Measurements from ENCODE around the gene ZNF277. TPM values are rescaled to one million over a fixed set of nuclear protein-coding genes. Genes with fewer than 3 reads are reported as not detected.
"Not testable (repeated sequence)": the region's sequence is repeated elsewhere in the genome, so short reads cannot be mapped to it uniquely, and the experiment has no call there.

ZNF277 gene
- polyA plus RNA-seq, 2 of the 4 experiments (the other 2 are of a cell fraction) = 23.4 to 31.9 TPM

DNA sequence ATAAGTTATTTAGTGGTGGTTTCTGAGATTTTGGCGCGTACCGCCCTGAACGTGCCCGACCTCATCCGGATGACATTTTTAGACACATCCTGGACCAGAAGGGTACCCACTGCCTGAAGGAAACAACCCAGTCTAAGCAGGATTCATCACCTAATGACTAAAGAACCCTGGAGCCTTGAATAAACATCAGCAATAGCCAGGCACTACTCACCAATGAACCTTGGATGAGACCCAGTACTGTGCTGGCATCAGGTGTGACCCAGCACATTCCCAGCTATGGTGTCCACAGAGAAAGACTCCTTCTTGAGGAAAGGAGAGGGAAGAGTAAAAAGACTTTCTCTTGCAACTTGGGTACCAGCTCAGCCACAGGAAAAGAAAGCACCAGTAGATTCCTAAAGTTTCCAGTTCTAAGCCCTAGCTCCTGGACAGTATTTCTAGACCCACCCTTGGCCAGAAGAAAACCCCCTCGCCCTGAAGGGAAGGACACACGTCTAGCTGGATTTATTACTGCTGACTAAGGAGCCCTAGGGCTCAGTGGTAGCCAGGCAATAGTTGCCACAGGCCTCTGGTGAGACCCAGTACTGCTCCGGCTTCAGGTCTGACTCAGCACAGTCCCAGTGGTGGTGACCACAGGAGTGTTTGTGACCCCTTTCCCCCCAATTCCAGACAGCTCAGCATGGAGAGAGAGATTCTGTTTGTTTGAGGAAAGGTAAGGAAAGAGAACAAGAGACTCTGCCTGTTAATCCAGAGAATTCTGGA, 32.5 kb downstream of the ZNF277 start:
- POLR2A ChIA-PET = interaction anchor here (1.5 kb wide), 1 partner anchor 211 kb away, joined by 3 read pairs; the partner anchor contains the start of gene IFRD1
- CTCF ChIA-PET = interaction anchor here (0.5 kb wide), 1 partner anchor 92 kb away, joined by 3 read pairs; no protein-coding TSS in a partner anchor
- peak; percentile 96 to 97 for ATAC-seq
- H3K27ac ChIP-seq = peak overlapping the region; percentile 59 to 72; a peak in 5 of 6 replicates
- H3K4me3 ChIP-seq = no peak overlapping the region
- peak; percentile 6 to 62 for DNase-seq (ENCODE audit: low read depth in 1 of 2, low spot score in 1 of 2)
- WGBS (ENCODE audit: missing lambda C conversion rate) = 52% methylated on average over 8 of the region's 9 CpGs
- peaks cover 43% of the 10 kb centered on the region for H3K4me1 ChIP-seq
- FAIRE-seq = no peak
- H3K9me3 ChIP-seq = 0 out of 3 replicates have a peak, but pooled peaks cover 4% of the 10 kb centered on the region
- TF ChIP-seq, protein P1, sequence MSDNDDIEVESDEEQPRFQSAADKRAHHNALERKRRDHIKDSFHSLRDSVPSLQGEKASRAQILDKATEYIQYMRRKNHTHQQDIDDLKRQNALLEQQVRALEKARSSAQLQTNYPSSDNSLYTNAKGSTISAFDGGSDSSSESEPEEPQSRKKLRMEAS (IDR thresholded peaks at IDR 0.05) = 0 out of 2 replicates have a peak, but pooled peaks have one; percentile 1
- no peak for TF ChIP-seq FOSL2 (IDR thresholded peaks at IDR 0.05)
- peak; percentile 8; the same call in 1 of the 2 replicates for TF ChIP-seq FOSL2 (CRISPR knock-in tag; IDR thresholded peaks at IDR 0.05)
- TF ChIP-seq GATA3 (IDR thresholded peaks at IDR 0.05; ENCODE audit: borderline replicate concordance) = no peak
- TF ChIP-seq MAFK (IDR thresholded peaks at IDR 0.05; ENCODE audit: partially characterized antibody) = peak; percentile 90
- H3K4me2 ChIP-seq = peak overlapping the region; percentile 38

GRCh38 chr7:112248598-112248997, 42.1 kb downstream of the ZNF277 start:
- Histone ChIP-seq H3K27ac (no peak overlapping the region), H3K9me3 (no peaks in the 10 kb centered on the region), H3K4me2 (no peak overlapping the region), H3K4me3 (no peak overlapping the region), H3K4me1 (no peaks in the 10 kb centered on the region)
- DNase-seq (ENCODE audit: low read depth in 1 of 2, low spot score in 1 of 2) (no peak), ATAC-seq (no peak), FAIRE-seq (no peak)
- ChIA-PET POLR2A (no interaction called here), CTCF (no interaction called here)
- WGBS (ENCODE audit: missing lambda C conversion rate) = 90% methylated on average over 2 of the region's 2 CpGs
- TF ChIP-seq MAFK (IDR thresholded peaks at IDR 0.05; ENCODE audit: partially characterized antibody) = peak; percentile 27
- TF ChIP-seq EHF (CRISPR knock-in tag; IDR thresholded peaks at IDR 0.05) = no peak

- WGBS (ENCODE audit: missing lambda C conversion rate) = 90% methylated on average over 13 of the region's 13 CpGs
- POLR2A ChIA-PET; CTCF ChIA-PET; H3K4me2 ChIP-seq; H3K27ac ChIP-seq; H3K9me3 ChIP-seq; FAIRE-seq; H3K4me1 ChIP-seq; DNase-seq (ENCODE audit: low read depth in 1 of 2, low spot score in 1 of 2); H3K4me3 ChIP-seq; ATAC-seq: not testable (repeated sequence)
These were observed 43.5 kb downstream of the ZNF277 start for GRCh38 chr7:112249967-112250366.

DNA sequence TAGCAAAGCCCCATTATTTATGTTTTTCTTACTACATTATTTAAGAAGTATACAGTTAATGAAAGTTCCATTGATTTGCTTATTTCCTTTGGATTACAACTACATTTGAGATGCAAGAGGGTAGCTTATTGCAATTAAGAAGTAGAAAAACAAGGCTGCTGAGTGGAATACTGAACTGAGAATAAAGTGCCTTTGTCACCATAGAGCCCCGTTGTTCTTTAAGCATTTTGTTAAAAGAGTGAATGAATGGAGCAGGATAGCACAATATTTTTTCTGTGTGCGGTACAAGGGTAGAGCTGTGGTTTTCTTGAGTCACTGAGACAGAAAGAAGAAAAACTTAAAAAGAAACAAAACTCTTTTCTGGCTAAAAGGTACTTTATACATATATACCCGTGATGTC, 45.6 kb downstream of the ZNF277 start:
- WGBS (ENCODE audit: missing lambda C conversion rate) = 89% methylated on average over 3 of the region's 3 CpGs
- no peak overlapping the region for H3K27ac ChIP-seq
- DNase-seq (ENCODE audit: low read depth in 1 of 2, low spot score in 1 of 2) = no peak
- no peak for ATAC-seq
- no peak overlapping the region for H3K4me3 ChIP-seq
- no peaks in the 10 kb centered on the region for H3K9me3 ChIP-seq
- TF ChIP-seq HOXB13 (CRISPR knock-in tag; IDR thresholded peaks at IDR 0.05; ENCODE audit: low read depth) = no peak
- TF ChIP-seq RAD21 (conservative IDR thresholded peaks at IDR 0.05 in 1 of 2, IDR thresholded peaks at IDR 0.05 in 1 of 2) = no peak
- no peak for TF ChIP-seq HDAC2 (IDR thresholded peaks at IDR 0.05)
- TF ChIP-seq NFE2L2 (conservative IDR thresholded peaks at IDR 0.05; ENCODE audit: low read length) = no peak
- TF ChIP-seq FOSL2 (IDR thresholded peaks at IDR 0.05) = no peak
- no peak for TF ChIP-seq FOSL2 (CRISPR knock-in tag; IDR thresholded peaks at IDR 0.05)
- TF ChIP-seq CBX8 (IDR thresholded peaks at IDR 0.05) = no peak
- TF ChIP-seq SMC3 (IDR thresholded peaks at IDR 0.05) = no peak
- TF ChIP-seq, protein P2, sequence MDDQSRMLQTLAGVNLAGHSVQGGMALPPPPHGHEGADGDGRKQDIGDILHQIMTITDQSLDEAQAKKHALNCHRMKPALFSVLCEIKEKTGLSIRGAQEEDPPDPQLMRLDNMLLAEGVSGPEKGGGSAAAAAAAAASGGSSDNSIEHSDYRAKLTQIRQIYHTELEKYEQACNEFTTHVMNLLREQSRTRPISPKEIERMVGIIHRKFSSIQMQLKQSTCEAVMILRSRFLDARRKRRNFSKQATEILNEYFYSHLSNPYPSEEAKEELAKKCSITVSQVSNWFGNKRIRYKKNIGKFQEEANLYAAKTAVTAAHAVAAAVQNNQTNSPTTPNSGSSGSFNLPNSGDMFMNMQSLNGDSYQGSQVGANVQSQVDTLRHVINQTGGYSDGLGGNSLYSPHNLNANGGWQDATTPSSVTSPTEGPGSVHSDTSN (IDR thresholded peaks at IDR 0.05) = no peak
- TF ChIP-seq HEYL (CRISPR knock-in tag; IDR thresholded peaks at IDR 0.05) = no peak
- no peak for TF ChIP-seq SREBF2 (IDR thresholded peaks at IDR 0.05)
- TF ChIP-seq ESRRA (IDR thresholded peaks at IDR 0.05; ENCODE audit: borderline replicate concordance, low read length) = no peak
- TF ChIP-seq ZFP36 (IDR thresholded peaks at IDR 0.05; ENCODE audit: borderline replicate concordance, partially characterized antibody) = no peak
- TF ChIP-seq FOSB (CRISPR knock-in tag; IDR thresholded peaks at IDR 0.05) = no peak
- TF ChIP-seq ZNF302 (CRISPR knock-in tag; IDR thresholded peaks at IDR 0.05) = no peak
- FAIRE-seq = no peak
- peaks cover 18% of the 10 kb centered on the region for H3K4me1 ChIP-seq
- H3K4me2 ChIP-seq = no peak overlapping the region
- ChIA-PET CTCF (no interaction called here), POLR2A (no interaction called here)
